SW 1271 (cell line): ENCODE measurements around the gene MAD1L1.

ENCODE experiments used
- DNase-seq, 2 experiments: peaks; one replicate each; lab custom pipeline; 2025; lab: John Stamatoyannopoulos, UW

The MAD1L1 gene

DNA sequence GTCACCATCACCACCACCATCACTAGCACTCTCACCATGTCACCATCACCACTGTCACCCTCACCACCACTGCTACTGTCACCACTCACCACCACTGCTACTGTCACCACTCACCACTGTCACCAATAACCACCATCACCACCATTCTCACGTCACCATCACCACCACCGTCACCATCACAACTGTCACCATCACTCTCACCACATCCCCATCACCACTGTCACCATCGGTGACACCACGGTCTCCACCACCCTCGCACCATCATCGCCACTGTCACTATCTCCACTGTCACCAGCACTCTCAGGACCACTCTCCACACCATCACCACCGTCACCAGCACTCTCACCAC is 130.4 kb downstream of the MAD1L1 start:
- DNase-seq: no peak

GRCh38 chr7:2101630-2102374 is 130.9 kb downstream of the MAD1L1 start:
- DNase-seq: no peak

DNA sequence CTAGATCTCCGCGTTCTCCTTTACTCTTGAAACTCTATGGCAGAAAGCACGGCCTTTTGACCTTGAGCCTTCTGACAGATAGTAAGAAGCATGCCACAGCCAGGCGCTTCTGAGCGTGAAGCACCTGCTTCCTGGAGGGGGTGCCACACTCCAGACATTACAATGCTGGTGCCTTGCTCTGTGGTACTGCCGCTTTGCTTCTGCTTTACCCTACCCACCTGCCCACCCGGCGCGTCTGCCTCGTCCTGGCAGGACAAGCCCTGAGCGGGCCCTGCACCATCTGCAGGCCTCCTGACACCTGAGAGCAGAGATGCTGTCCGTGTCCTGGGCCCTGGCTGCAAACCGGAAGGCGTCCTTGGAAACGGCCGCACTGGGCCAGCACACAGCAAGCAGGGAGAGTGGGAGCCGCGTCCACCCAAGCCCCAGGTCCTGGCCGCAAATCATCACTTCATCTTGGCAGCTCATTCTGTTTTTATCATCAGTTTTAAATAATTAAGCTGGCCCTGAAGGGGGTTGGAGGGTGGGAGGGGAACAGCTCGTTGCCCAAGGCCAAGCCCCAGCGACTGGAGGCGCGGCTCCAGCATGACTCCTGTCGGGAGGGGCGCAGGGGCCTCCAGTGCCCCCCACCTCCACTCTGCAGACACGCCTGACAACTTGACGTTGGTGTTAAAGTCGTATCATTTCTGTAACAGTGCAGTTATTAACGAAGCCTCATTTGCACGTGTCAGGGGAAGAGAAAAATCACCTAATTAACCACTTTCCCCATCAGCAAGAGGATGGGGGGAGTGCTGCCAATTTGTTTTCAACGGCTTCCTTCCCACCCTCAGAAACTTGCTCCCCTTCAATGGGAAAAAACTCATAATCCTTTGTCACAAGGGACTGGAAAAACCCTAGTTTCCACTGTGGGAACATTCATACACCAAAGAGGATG is 132.2 kb downstream of the MAD1L1 start:
- no peak for DNase-seq

GRCh38 chr7:2099048-2099957 is 133.4 kb downstream of the MAD1L1 start:
- no peak for DNase-seq

GRCh38 chr7:2098496-2098895 is 134.2 kb downstream of the MAD1L1 start:
- DNase-seq: no peak

DNA sequence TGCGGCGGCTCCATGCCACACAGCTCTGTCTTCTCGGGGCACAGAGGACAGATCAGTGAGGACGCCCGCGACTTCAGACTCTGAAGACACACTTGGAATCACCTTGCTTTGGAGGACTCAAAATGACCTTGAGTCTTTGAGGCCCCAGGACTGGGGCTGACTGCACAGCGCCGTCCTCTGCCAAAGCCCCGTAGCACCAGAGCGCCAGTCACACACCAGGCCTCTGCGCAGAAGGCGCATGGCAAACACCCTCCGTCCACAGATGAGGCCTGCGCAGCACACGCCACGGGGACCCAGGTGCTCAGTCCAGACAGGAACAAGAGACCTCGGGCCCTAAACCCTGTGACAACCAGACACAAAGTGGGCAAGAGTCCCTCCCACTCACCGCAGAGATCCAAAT is 134.7 kb downstream of the MAD1L1 start:
- DNase-seq: no peak

DNA sequence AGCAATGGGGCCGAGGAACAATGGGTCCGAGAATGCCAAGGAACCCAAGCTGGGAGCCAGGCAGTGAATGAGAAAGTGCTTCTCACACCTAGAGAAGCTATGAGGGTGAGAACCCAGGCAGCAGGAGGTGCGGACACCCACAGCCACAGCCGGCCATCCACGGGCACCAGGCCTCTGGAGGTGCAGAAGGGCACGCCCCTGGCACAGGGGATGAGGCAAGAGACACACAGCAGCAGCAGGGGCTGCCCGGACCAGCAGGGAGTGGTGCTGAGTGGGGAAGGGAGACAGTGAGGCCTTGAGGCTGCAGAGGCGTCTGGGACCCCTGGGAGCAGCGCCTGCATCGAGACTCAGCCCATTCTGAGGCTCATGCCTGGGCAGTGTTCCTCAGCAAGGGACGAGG is 135.3 kb downstream of the MAD1L1 start:
- DNase-seq: no peak

DNA sequence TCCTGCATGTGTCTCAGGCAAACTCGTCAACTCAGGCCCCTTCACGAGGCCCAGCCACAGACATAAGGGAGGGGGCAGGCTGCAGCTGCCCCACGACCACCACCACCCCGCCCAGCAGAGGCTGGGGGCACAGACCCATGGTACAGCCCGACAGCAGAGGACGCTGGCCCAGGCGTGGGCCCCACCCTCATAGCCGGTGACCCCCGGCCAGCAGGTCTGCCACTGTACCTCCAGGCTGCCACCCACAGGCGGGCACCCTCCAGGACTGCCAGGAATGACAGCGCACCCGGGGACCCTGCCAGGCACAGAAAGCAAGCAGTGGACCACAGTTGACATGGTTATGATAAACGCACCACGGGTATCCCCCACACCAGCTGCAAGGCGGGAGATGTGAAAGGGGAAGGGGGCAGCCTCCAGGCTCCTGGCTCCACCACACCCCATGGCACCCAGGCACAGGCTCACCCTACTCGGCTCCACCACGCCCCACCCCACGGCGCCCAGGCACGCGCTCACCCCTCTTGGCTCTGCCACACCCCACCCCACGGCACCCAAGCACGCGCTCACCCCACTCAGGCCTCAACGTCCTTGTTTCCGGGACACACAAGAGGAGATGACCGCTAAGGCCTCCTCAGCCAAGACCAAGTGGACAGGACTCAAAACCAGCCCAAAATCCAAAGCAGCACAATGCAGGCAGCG is 135.9 kb downstream of the MAD1L1 start:
- no peak for DNase-seq

- no peak for DNase-seq
Observed at GRCh38 chr7:2095436-2095835, 137.3 kb downstream of the MAD1L1 start.

DNA sequence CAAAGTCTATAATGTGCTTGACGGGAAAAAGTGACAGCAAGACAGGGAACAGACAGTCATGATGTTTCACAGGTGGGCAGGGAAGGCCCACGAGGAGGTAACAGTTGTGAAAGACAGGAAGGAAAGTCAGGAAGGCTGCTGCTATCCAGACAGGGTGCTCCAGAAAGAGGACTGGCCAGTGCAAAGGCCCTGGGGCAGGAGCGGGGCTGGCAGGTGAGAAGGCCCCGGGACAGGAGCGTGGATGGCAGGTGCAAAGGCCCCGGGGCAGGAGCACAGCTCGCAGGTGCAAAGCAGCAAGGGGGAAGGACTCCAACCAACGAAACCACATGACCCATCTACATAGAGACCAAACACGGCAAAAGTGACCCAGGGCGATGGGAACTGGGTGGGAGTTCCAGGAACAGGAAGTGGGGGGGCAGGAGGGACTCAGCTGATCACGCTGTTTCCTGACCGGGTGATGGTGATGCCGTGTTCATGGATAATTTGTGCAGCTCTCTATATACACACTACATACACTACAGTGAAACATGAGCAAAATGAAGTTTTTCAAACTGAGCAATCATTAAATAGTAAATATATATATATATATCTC is 138.2 kb downstream of the MAD1L1 start:
- no peak for DNase-seq

- no peak for DNase-seq
Observed at GRCh38 chr7:2093843-2094220, 138.9 kb downstream of the MAD1L1 start.

DNA sequence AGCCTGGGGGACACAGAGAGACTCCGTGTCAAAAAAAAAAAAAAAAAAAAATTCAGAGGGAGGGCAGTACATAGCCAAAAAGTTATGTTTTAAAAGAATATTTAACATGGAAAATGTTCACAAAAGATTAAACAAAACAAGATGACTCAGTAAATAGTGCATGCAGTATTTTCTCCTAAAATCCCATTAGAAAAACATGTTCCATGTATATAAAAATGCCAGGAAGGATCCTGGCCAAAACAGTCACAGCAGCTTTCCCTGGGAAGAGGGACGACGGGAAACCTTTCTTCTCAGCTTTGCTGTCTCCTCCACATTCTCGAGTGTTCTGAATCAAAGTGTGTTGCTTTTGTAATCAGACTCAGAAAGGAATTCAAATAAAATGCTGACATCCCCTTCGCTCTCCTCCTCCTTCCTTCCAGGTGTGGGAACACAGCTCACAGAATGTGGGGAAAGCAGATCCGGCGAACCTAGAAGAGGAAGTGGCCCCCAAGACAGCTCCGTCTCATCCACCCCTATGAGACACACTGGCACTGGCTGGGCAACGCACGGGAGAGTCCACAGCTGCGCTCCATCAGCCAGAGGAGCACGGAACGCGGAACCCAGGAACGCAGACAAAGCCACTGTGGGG is 139.4 kb downstream of the MAD1L1 start:
- no peak for DNase-seq

- no peak for DNase-seq
Observed at GRCh38 chr7:2092279-2092678, 140.5 kb downstream of the MAD1L1 start.

DNA sequence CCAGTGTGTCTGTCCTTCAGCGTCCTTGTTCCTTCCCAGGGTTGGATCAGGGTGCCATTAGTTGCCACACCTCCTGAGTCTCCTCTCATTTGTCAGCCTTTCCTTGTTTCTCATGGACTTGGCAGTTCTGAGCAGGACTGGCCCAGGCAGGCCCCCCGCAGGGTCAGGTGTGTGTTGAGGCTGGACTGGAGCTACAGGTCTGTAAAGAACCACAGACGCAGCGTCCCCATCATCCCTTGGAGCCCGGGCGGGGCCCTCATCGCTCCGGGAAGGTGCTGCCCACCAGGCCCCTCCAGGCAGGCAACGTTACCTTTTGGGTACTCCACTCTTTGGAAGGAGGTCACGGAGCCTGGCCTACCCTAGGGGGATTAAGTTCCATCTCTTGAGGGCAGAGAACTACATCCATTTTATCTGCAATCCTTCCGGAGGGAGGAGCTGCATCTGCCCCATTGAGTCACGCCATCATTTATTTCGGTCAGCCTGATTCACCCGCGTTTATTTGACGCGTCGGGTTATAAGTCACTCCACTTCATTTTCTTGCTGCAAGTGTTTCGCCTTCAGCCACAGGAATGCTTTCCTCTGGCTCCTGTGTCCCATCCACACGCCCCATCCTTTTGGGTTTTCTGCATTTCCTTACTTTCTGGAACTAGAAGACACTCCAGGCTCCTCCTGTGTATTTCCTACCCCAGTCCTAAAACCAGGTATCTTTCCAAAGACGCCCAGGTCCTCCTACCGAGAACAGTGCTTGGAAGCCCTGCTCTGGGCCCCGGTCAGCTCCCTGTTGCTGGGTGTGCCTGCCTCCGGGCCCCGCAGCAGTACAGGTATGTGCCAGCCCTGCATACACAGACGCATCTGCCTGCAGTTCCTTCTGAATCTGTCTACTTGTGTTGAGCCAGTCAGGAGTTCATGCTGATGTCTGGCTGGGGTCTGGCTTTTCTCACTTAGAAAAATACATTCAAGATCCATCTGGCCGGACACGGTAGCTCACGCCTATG is 141.9 kb downstream of the MAD1L1 start:
- DNase-seq: no peak

GRCh38 chr7:2088801-2089200 is 143.9 kb downstream of the MAD1L1 start:
- no peak for DNase-seq

- no peak for DNase-seq
Observed at GRCh38 chr7:2087744-2088143, 145.0 kb downstream of the MAD1L1 start.

- DNase-seq: no peak
Observed at GRCh38 chr7:2086229-2086628, 146.5 kb downstream of the MAD1L1 start.

- no peak for DNase-seq
Observed at GRCh38 chr7:2085804-2086203, 146.9 kb downstream of the MAD1L1 start.

GRCh38 chr7:2084781-2085505 is 147.8 kb downstream of the MAD1L1 start:
- DNase-seq: no peak
